DMS53 (cell line): ENCODE results near the gene TERF2IP.
A peak's percentile ranks its signal among the peaks of the same experiment; 100 is the strongest.

Experiments
- DNase-seq: peaks from one replicate; lab custom pipeline; 2025; lab: John Stamatoyannopoulos, UW

TERF2IP gene

GRCh38 chr16:75640598-75640997, 7.0 kb upstream of the TERF2IP start:
- no peak for DNase-seq

- peak; percentile 28 for DNase-seq
These were observed 3.1 kb upstream of the TERF2IP start for GRCh38 chr16:75644240-75645012.

- no peak for DNase-seq
These were observed 471 bp upstream of the TERF2IP start for GRCh38 chr16:75647112-75647491.

DNA sequence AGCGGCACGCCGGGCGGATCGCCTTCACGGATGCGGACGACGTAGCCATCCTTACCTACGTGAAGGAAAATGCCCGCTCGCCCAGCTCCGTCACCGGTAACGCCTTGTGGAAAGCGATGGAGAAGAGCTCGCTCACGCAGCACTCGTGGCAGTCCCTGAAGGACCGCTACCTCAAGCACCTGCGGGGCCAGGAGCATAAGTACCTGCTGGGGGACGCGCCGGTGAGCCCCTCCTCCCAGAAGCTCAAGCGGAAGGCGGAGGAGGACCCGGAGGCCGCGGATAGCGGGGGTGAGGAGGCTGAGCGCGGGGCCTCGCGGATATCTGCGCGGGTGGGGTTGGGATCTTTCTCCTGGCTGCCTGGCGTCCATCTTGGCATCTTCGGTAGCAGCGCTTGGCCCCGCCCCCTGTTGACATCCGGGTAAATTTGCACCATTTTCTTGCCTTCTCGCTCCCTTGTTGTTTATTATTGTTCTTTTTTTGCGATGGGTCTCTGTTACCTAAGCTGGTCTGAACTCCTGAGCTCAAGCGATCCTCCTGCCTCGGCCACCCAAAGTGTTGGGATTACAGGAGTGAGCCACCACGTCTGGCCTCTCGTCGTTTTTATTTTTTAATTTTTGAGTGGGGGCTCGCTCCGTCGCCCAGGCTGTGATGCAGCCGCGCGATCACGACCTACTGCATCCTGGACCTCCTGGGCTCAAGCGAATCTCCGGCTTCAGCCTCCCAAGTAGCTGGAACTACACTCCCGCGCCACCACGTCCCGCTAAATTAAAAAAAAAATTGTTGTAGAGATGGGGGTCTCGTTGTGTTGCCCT, 898 bp downstream of the TERF2IP start:
- DNase-seq = peak; percentile 78

- DNase-seq = no peak
These were observed 6.3 kb downstream of the TERF2IP start for GRCh38 chr16:75653922-75654321.

DNA sequence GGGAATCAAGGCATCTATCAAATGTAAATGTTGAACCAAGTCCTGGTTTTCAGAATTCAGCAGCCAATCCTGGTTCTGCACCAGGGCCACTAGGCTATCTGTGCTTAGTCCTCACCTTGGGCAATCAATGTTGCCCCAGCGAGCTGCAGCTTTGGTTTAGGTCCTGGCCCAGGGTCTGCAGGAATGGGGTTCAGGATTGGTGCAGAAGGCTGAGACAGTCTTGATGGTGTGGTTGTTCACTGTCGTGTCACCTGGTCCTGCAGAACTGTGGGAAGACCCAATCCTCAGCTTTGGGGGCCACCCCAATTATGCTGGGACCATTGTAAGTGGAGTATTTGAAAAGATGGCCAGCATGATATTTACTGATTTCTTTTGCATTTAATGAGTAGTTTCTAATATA, 10.6 kb downstream of the TERF2IP start:
- no peak for DNase-seq

DNA sequence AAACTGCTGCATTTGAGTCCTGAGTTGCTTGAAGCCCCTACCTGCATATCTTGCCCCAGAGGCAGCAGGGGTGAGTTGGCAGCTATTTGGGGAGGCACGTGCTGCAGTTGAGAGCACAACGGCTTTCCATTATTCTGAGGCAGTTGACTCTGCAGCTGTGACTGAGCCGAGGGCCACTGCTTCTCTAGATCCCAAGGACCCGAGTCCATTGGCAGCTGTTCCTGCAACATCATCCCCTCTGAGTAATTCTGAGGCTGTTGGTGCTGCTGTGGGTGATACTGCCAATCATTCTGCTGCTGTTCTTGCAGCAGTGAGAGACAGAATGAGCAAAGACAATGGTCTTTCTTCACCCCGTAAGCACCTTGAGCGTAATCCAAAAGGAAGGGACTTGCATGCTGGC, 12.7 kb downstream of the TERF2IP start:
- no peak for DNase-seq

DNA sequence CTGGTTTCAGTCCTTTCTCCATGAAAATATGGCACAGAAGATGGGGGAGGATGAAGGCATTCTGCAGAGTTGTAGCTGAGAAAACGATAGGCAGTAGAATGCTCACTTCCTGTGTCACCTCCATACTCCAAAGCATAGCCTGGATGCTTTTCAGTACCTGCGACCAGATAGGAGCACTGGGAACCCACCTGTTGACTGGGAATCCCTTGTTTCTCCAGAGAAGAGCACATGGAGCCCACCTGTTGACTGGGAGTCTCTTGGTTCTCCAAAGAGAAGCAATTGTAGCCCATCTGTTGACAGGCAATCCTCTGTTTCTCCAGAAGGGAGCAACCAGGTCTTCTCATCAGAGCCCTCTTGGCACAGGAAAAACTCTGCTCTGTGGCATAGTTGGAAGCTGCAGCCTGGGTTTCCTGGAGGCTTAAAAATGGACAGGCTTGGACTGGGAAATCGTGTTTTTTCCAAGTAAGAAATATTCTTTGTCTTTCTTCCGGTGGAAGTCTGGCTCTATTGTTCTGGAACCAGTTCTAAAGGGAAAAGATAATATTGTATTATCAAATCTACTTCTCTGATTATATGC, 13.2 kb downstream of the TERF2IP start:
- no peak for DNase-seq

- no peak for DNase-seq
These were observed 19.9 kb downstream of the TERF2IP start for GRCh38 chr16:75667503-75667902.

GRCh38 chr16:75676909-75677308, 29.3 kb downstream of the TERF2IP start, which contains the start of gene CPHXL2:
Gene CPHXL2 (minus strand): TSS chr16:75677009. CDS start chr16:75676999, 10 bp downstream.
- DNase-seq = no peak

GRCh38 chr16:75679366-75679765, 31.8 kb downstream of the TERF2IP start:
- DNase-seq = no peak

DNA sequence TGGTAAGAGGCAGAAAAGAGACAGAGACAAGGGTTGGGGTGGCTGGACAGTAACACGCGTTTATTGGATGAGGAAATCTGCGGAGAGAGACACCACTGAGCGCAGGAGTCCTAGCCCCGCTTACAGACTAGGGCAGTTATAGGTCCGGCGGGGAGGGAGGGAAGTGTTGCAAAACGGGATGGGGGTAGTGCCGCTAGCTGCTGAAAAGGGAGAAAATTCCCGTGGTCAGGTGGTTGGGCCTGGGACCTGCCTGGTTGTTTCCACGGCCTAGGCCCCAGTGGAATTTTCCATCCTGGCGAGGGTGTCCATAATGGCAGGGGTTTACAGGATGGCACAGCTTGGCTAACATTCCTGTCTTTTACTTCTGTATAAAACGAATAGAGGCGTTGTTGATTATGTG, 34.7 kb downstream of the TERF2IP start:
- DNase-seq = no peak

DNA sequence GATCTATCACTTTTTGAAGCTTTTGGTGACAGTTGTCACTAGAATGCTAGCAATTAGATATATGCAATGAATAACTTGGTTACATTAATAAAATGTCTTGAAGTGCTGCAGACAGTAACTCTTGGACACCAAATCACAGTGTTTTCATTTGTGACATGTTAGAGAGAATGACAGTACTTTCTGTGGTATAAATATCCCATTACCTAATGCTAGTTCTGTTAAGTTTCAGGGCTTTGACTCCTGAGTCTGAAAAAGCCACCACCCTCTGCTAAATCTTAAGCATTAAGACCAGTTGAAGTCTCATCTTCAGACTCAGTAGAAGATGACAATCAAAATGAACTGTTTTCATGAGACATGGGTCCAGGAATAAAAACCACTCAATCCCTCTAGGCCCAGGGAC, 39.8 kb downstream of the TERF2IP start:
- no peak for DNase-seq

GRCh38 chr16:75695708-75696107, 48.1 kb downstream of the TERF2IP start:
- DNase-seq = peak; percentile 16

DNA sequence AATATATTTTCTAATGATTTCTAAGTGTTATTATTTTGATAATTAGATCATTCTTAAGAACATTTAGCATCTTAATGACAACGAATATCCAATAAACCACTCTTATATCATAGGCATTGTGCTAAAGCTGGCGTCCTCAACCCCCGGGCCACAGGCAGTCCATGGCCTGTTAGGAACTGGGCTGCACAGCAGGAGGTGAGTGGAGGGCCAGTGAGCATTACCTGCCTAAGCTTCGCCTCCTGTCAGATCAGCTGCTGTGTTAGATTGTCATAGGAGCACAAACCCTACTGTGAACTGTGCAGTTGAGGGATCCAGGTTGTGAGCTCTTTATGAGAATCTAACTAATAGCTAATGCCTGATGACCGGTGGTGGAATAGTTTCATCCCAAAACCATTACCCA, 50.0 kb downstream of the TERF2IP start:
- DNase-seq = no peak

DNA sequence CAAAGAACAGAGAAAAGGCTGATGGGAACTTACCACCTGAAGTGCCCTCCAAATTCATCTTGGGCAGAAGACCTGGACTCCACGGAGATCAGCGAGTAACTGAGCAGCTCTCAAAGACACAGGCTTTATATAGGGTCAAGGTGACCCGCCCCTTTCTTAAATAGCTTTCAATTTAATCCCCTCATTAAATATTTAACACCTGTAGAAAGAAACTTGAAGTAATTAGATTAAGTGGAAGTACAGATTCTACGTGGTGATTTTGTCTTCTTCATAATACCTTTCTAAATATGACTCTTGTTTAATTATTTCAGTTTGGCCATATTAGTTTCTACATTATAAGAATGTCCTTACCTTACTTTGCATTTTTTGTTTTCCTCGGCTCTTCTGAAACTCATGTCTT, 53.8 kb downstream of the TERF2IP start, which contains the start of gene DUXB:
TSS of gene DUXB (minus strand) at position 101 of the 400 bp plus-strand sequence. CDS start at position 58, 43 bp downstream.
- DNase-seq = no peak

GRCh38 chr16:75702242-75702641, 54.7 kb downstream of the TERF2IP start:
- no peak for DNase-seq

DNA sequence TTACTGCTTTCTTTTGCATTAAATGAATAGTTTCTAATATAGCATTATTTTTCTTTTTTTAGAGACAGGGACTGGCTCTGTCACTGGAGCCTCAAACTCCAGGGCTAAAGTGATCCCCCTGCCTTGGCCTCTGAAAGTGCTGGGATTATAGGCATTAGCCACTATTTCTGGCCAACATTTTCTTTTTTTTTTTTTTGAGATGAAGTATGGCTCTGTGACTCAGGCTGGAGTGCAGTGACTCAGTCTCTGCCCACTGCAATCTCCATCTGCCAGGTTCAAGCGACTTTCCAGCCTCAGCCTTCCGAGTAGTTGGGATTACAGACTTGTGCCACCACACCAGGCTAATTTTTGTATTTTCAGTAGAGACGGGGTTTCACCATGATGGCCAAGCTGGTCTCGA, 55.7 kb downstream of the TERF2IP start:
- no peak for DNase-seq
